ENCODE data around the gene SDF2L1.
"Not testable (repeated sequence)": the region's sequence is repeated elsewhere in the genome, so short reads cannot be mapped to it uniquely, and the experiment has no call there.

The SDF2L1 gene

DNA sequence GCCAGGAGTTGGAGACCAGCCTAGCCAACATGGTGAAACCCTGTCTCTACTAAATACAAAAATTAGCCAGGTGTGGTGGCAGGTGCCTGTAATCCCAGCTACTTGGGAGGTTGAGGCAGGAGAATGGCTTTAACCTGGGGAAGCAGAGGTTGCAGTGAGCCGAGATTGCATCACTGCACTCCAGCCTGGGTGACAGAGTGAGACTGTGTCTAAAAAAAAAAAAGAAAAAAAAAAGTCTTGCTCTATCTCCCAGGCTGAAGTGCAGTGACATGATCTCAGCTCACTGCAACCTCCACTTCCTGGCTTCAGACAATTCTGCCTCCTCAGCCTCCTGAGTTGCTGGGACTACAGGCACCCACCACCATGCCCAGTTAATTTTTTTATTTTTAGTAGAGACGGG lies 4.7 kb upstream of the SDF2L1 start:
- not testable (repeated sequence) for DNase-seq

DNA sequence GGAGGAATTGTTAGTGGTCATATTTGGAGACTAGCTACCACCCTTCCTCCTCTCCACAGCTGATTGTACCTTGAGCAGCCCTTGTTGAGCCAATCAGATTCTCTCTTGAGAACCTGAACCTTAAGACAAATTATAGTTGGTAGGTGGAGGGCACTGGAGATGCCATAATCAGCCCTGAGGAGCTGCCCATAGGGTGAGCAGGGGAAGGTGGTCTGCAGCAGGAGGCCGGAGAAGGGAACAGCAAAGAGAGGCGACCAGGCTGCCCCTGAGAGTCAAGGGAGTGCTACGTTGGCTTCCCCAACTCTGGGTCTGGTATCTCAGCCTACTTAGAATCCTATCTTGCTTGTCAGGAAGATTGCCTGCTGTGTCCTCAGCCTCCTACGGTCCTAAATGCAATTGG lies 2.7 kb upstream of the SDF2L1 start:
- DNase-seq, result no peak

DNA sequence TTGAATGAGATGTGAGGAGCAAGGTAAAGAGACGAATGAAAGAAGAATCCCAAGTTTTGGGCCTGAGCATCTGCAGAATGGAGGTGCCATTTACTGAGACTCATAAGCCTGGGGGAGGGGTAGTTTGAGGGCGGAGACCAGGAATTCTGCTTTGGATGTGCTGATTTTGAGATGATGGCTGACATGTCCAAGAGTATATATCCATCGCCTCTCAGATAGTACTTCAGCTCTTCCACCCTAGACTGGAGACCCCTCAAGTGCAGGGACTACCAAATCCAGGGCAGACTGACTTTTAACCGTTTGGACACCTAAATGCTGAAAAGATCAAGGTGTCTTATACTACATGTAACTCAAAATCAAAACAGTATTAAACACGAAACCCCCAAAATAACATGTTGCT lies 1.3 kb upstream of the SDF2L1 start:
- no peak for DNase-seq

DNA sequence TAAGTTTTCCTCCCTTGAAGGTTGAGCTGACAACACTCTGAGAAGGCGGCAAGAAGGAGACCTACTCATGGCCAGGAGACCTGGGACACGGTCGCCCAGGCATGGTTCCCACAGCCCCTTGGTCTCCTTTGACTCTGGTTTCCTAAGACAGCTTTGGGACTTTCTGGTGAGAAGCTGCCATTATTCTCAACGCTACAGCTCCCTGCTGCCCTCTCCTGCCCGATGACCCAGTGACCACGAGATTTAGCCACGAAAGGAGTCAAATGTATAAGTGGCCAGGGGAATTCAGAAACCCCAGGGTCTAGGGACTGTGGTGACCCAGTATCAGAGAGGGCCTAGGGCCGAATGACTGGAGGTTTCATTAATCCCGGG lies 699 bp upstream of the SDF2L1 start:
- DNase-seq, result peak; percentile 83

DNA sequence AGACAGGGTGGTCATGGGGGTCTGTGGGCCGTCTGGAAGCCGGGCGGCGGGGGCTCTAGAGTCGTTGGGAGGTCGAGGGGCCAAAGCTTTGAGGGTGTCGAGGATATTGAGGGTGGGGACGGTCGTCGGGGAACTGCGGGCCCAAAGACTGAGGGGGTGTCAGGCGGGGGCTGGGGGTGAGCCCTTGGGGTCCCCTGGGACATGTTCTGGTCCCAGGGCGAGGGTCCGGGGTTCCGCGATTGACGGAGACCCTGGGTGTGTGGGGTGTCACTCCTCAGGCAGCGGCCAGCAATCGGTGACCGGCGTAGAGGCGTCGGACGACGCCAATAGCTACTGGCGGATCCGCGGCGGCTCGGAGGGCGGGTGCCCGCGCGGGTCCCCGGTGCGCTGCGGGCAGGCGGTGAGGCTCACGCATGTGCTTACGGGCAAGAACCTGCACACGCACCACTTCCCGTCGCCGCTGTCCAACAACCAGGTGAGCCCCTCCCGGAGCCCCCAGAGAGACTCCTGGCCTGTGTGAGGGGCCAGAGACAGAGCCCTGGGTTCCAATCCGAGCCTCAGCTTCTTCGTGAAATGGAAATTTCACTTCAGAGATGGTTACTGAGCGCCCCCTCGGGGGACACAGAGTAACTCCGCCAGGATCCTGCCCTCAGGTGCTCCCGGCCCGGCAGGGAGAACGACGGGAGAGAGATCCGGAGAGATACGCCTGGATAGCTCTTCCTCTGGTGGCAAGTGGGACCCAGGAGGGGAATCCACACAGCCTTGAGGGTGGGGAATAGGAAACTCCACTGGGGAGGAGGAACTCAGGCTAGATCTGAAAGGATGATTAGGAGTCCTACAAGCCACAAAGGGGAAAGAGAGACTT lies 714 bp downstream of the SDF2L1 start:
- peak; percentile 66 for DNase-seq

DNA sequence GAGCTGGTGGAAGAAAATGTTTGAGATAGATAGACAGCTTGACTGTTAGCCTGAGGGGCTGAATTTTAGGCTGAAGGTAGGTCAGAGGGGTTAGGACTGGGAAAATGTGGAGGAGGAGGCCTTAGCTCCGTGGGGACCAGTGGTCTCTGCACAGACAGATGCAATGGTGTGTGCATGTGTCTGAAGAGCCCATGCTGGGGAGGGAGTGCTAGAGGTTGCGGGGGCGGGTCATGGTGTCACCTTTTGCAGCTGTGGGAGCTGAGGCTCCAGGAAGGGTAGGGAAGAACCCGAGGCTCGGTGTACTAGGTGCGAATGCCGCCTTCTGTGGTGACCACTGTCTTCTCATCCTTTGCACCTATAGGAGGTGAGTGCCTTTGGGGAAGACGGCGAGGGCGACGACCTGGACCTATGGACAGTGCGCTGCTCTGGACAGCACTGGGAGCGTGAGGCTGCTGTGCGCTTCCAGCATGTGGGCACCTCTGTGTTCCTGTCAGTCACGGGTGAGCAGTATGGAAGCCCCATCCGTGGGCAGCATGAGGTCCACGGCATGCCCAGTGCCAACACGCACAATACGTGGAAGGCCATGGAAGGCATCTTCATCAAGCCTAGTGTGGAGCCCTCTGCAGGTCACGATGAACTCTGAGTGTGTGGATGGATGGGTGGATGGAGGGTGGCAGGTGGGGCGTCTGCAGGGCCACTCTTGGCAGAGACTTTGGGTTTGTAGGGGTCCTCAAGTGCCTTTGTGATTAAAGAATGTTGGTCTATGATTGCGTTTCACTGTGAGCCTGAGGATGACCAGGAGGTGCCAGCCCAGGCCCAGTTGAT lies 1.6 kb downstream of the SDF2L1 start:
- no peak for DNase-seq

DNA sequence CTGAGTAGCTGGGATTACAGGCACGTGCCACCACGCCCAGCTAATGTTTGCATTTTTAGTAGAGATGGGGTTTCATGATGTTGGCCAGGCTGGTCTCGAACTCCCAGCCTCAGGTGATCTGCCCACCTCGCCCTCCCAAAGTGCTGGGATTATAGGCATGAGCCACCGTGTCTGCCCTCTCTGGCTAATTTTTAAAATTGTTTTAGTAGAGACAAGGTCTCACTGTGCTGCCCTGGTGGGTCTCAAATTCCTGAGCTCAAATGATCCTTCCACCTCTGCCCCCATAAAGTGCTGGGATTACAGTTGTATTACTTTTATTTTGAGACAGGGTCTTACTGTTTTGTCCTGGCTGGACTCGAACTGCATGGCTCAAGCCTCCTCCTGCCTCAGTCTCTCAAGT lies 3.4 kb downstream of the SDF2L1 start:
- DNase-seq, result not testable (repeated sequence)

DNA sequence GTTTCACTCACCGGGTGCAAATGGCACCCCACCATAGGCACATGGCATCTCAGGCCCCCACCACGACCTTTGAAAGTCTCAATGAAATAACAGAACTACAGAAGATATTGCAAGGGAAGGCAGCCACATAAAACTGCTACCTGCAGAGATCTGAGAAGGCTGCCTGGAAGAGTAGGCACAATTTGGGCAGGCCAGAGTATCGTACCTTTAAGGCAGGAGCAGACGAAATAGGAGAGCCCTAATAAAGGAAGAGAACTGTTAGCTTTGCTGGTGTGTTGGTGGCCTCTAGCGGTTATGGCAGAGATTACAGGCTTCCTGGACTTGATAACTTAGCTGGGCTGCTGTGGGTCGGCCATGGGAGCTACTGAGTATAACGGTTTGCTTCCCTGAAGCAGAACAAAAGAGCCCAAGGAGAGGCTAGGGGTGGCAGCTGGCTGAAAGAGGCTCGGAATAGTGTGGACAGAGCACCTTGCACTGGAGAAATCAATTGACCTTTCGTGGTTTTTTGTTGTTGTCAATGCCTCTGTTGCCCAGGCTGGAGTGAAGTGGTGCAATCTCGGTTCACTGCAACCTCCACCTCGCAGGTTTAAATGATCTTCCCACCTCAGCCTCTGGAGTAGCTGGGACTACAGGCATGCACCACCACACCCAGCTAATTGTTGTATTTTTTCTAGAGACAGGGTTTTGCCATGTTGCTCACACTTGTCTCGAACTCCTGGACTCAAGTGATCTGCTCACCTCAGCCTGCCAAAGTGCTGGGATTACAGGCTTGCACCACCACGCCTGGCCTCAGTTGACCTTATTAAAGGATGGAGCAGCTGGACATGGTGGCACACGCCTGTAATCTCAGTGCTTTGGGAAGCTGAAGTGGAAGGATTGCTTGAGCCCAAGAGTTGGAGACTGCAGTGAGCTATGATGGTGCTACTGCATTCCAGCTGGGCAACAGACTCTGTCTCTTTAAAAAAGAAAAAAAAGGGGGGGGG lies 4.8 kb downstream of the SDF2L1 start:
- peak; percentile 84 for DNase-seq

DNA sequence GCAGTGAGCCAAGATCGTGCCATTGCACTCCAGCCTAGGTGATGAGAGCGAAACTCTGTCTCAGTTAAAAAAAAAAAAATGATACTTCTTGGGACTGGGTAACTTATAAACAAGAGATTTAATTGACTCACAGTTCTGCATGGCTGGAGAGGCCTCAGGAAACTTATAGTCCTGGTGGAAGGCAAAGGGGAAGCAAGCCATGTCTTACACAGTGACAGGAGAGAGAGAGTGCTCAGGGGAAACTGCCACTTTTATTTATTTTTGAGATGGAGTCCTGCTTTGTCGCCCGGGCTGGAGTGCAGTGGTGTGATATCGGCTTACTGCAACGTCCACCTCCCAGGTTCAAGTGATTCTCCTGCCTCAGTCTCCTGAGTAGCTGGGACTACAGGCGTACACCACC lies 8.2 kb downstream of the SDF2L1 start:
- no peak for DNase-seq

DNA sequence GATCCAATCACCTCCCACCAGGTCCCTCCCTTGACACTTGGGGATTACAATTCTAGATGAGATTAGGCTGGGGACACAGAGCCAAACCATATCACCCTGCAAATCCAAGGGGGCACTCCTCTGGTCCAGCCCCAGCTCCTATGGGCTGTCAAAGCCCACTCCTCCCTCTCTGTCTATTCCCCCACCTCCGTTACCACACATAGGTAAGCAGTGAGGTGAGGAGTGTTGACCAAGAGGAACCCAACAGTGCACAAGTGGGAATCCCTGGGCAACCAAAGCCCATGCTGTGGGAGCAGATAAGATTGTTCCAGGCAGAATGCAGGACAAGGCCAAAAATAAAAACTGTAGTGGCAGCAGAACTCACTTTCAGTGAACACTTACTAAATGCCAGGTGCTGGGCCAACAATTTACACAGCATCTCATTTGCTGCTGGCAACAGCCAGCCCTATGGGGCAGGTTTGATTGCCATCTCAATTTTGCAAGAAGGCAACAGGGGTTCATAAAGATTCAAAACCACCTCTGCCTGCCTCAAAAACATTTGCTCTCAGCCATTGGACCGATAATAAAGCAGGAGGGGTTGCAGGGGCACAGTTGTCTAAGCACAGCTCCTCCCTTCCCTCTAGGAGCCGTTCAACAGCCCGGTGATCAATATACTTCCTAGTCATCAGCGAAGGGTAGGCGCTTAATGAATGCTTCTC lies 8.9 kb downstream of the SDF2L1 start:
- DNase-seq, result no peak

DNA sequence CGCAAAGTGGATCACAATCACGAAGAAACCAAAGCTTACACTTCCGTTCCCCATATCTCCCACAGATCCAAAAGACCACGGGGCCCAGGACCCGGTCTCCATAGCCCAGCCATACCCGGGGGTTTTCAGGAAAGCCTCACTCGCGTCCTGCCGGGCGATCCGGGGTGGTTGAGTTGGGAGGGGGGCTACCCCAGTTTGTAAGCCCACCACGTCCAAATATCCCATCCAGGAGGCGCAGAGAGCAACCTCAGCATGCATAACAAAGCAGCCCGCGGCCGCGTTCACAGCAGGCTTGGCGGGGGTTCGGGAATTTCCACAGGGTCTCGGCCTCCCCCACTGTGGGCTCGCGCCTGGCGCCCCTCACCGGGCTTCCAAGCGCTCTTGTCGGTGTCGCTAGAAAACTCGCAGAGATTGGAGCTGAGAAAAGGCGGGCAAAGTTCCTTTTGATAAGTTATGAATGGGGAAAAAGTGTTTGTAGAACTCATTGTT lies 9.5 kb downstream of the SDF2L1 start:
- DNase-seq, result no peak

DNA sequence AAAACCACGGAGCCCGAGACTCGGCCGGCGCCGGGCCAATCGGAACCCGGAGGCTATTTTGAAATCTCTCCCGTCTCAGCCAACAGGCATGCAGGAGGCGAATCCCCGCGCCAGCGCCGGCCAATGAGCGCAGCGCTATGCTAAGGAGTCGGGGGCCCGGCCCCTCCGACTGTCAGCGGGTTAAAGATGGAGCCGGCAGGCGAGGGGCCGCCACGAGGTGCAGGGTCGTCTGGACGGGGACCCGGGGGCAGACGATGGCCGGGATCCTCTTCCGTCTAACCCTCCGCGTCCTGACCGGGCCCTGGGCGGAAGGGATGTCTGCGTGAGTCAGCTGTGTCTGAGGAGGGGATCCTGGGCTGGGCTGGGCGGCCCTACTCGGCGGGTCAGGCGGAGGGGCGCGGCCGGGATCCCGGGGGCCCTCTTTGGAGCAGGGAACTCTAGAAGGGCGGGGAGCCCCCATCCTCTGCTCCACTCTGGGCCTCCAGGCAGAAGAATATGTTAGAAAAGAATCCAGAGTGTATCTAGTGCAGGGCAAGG lies 10.0 kb downstream of the SDF2L1 start:
- DNase-seq, result peak; percentile 90

DNA sequence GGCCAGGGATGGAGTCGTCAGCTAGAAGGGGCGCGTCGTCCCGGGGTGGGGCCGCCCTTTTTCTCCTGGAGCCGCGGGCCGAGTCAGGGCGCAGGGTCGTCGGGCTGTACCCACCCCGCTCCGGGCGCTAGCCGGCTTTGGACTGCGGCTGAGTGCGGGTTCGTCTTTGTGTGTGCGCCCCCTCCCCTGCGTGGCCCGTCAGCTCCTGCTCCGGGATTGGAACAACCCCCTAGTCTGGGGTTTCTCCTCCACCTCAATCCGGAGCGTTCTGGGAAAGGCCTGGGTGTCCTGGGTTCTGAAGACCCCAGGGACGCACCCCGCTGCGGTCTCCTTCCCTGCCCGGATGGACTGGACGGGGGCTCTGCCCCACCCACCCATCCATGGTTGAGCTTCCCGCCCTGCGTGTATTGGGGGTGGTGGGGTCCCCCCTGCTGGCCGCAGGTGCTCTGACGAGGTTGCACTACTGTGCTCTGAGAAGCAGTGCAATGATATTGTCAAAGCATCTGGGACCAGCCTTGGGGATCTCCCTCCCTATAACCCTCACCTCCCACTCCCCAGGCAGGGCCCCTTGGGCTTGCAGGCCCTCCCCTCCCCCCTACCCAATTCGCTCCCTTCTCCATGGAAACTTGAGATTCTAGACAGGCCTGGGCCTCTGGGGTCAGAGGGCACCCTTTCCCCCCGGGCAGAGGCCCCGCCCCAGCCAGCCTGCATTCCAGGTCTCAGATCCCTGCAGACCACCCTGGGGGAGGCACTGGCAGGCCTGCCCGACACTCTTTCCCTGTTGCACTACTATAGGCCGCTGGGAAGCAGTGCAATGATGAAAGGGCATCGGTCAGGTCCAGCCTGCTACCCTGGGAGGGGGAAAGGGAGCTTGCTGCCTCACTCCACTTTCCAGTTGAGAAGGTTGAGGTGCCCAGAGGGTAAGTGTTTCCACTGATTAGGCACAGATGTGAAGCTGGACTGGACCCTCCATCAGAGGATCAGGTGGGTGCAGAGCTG lies 10.7 kb downstream of the SDF2L1 start:
- DNase-seq, result no peak

DNA sequence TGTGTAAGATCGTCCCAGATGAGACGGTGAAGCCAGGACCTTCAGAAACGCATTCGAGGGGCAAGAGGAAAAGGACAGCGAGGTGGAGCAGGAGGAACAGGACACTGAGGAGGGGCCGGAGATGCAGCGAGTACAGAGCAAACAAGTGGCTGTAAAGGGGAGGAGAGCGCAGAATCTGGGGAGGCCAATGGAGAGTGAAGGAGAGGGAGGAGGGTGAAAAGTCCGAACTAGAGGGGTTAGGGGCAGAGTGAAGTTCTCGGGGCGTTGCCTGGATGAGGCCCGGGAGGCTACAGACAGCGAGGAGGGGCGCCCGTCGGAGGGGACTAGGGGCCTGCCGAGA lies 14.9 kb downstream of the SDF2L1 start:
- DNase-seq, result no peak

DNA sequence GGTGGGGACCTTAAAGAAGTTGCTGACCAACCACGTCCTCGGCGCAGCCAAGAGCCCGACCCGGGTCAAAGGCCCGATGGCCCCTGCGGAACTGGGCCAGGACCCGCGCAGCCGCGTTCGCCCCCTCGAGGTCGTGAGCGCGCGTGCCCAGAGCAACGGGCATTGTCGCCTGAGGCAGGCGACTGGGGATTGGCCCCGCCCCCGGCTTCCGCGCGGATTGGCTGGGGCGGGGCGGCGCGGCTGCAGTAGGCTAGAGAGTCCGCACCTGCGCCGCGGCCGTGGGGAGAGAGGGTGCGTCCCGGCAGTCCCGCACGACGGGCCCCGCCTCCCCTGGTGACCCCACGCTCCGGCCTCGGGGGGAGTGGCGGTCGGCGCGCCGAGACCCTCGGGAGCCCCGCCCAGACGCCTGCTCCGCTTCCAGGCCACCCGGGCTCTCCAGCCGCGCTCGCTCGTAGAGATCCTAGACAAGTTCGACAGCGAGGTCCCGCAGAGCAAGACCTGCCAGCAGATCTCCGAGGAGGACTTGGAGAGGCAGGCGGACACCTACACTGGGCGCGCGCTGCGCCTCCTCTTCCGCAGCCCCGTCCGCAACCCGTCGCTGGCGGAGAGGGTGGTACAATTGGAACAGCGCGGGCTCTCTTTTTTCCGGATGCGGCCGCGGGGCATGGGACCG lies 15.4 kb downstream of the SDF2L1 start:
- DNase-seq, result peak; percentile 81

DNA sequence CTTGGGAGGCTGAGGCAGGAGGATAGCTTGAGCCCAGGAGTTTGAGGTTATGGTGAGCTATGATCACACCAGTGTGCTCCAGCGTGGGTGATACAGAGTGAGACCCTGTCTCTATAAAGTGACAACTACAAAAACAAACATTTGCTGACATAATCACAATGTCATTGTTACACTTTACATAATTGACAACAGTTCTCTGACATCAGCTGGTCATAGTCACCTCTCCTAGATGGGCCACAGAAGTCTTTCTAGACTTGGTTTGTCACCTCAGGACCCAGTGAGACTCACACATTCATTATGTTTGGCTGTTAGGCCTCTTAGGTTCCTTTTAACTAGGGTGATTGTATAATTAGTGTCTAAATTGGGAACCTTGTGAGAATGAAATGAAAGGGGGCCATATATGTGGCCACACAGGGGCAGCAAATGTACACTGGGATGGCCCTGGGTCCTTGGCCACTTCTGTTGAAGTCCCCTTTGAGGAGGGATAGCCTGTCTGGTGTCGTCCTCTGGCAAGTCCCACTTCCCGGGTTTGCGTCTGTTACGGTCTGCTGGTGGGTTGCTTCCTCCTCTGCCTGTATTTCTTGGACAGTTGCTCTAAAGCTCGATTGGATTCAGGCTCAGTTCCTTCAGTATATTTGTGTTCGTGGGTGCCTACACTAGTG lies 17.9 kb downstream of the SDF2L1 start:
- no peak for DNase-seq

DNA sequence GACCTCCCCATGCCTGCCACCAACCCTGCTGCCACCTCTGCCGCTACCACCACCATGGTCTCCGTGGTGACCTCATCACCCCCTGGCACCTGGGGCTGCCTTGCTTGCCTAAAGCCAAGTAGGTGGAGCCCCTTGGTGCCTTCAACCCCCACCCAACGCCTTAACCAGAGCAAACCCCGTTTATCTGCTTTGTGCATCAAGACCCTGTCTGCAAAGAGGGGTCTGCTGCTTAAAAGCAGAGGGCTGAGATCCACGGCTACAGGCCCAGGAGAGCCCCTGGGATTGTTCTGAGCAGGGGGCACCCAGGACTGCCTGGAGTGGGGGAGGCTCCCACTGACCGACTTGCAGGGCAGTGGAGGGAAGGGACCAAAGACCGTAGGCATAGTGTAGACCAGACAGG lies 18.8 kb downstream of the SDF2L1 start:
- DNase-seq, result no peak

DNA sequence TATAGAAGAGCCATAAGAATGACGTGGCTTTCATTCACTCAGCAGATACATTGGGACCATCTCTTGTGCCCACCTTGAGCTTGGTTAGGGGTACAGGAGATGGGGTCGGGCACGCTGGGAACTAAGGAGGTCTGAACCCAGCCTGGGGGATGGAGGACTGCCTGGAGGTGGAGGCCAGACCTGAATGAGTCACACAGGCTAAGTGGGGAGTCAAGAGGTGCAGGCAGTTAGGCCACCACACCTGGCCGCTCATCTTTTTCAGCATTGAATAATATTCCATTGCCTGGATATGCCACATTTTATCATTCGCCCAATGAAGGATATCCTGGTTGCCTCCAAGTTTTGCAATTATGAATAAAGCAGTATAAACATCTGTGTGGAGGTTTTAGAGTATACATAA lies 19.9 kb downstream of the SDF2L1 start:
- DNase-seq, result no peak

DNA sequence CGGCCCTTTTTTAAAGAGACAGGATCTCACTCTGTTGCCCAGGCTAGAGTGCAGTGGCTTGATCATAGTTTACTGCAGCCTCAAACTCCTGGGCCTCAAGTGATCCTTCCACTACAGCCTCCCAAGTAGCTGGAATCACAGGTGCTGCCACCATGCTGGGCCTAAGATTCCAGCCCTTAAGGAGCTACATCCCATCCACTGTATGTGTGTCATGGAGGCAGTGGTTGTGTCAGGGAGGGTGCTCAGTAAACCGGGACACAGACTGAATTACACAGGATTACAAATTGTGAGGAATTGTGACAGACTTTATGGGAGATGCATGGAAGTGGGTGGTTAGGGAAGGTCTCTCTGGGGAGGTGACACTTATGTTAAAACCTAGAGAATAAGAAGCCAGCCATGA lies 21.6 kb downstream of the SDF2L1 start:
- DNase-seq, result no peak

Data from suppressor macrophage treated with lipopolysaccharide for 4 hours (primary cell).